Activated naive CD4-positive, alpha-beta T cell treated with anti-CD3 and anti-CD28 coated beads, Interleukin-2, amount 10 ng/mL, durations not matched to agents 7 days and 5 days (primary cell): ENCODE data around the gene STK32A.
"Not testable (repeated sequence)": the region's sequence is repeated elsewhere in the genome, so short reads cannot be mapped to it uniquely, and the experiment has no call there.

ENCODE experiments used
- CTCF ChIA-PET: fragments of 350-600 bp; sonication (Branson Sonifier 250); formaldehyde crosslinking; loops from one replicate; lab custom pipeline; 2021; ENCODE audit warnings: antibody characterized with exemption; lab: Charles Lee
- DNase-seq: peaks from one replicate; pipeline ENCODE4 v3.0.0-alpha.2; 2020
- H3K27ac Mint-ChIP-seq: one replicate; pipeline ENCODE4 v1.8.0; 2021; ENCODE audit warnings: mild to moderate bottlenecking, moderate library complexity, mixed read lengths
- H3K27me3 Mint-ChIP-seq: one replicate; pipeline ENCODE4 v1.8.0; 2021; ENCODE audit warnings: mild to moderate bottlenecking, mixed read lengths
- H3K36me3 Mint-ChIP-seq: one replicate; pipeline ENCODE4 v1.8.0; 2021; ENCODE audit warnings: mixed read lengths
- H3K4me1 Mint-ChIP-seq: one replicate; pipeline ENCODE4 v1.8.0; 2021; ENCODE audit warnings: mixed read lengths
- H3K4me3 Mint-ChIP-seq: one replicate; pipeline ENCODE4 v1.8.0; 2021; ENCODE audit warnings: mild to moderate bottlenecking, moderate library complexity, mixed read lengths
- H3K9me3 Mint-ChIP-seq: one replicate; pipeline ENCODE4 v1.8.0; 2021; ENCODE audit warnings: mixed read lengths

The STK32A gene

GRCh38 chr5:147225938-147226337 is 8.9 kb upstream of the STK32A start:
- Mint-ChIP-seq H3K36me3 (no peaks in the 10 kb centered on the region), H3K9me3 (peaks cover 4% of the 10 kb centered on the region), H3K4me3 (no peak overlapping the region), H3K27ac (no peak overlapping the region), H3K27me3 (no peaks in the 10 kb centered on the region), H3K4me1 (peaks cover 3% of the 10 kb centered on the region)
- DNase-seq, result no peak
- CTCF ChIA-PET, result no interaction called here

DNA sequence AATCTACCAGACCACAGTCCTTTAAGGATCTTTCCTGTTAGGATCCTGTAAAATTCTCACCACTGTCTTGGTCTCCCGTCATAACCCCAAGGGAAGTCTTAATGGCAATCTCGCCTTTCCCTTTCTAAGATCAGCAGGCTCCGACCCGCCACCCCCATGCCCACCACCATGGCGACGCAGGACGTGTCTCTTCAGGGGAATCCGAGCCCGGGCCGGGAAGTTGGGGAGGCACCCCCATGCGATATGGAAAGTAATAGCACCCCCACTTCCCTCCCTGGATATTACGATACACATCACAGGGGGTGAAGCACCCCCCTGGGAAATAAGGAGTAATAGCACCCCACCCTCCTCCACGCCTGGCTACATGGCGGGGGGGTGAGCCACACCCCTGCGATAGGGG is 8.3 kb upstream of the STK32A start:
- no peak for DNase-seq
- Mint-ChIP-seq H3K36me3 (no peaks in the 10 kb centered on the region), H3K27ac (no peak overlapping the region), H3K4me3 (no peak overlapping the region), H3K4me1 (peaks cover 3% of the 10 kb centered on the region), H3K27me3 (no peaks in the 10 kb centered on the region), H3K9me3 (peaks cover 4% of the 10 kb centered on the region)
- CTCF ChIA-PET, result no interaction called here

DNA sequence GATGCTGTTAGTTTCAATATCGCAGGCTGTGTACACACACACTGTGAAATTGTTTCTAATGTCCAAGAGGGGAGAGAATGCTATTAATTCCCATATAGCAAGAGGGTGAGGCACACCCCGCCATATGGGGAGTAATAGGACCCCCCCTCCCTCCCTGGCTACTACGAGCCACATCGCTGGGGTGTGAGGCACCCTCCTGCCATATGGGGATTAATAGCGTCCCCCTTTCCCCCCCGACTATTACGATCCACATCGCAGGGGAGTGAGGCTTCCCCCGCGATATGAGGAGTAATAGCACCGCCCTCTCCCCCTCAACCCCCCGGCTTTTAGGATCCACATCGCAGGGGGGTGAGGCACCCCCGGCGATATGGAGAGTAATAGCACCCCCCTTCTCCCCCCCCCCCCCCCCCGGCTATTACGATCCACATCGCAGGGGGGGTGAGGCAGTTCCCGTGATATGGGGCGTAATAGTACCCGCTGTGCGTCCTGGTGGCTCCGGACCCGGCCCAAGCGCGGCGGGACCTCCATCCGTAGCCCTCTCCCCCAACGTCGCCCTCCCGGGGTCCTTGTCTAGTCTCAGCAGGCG is 494 bp upstream of the STK32A start:
- Mint-ChIP-seq H3K27me3 (peaks cover 19% of the 10 kb centered on the region), H3K27ac (no peak overlapping the region), H3K36me3 (no peaks in the 10 kb centered on the region), H3K4me3 (no peak overlapping the region), H3K4me1 (no peaks in the 10 kb centered on the region), H3K9me3 (no peaks in the 10 kb centered on the region)
- CTCF ChIA-PET, result no interaction called here
- DNase-seq, result no peak

DNA sequence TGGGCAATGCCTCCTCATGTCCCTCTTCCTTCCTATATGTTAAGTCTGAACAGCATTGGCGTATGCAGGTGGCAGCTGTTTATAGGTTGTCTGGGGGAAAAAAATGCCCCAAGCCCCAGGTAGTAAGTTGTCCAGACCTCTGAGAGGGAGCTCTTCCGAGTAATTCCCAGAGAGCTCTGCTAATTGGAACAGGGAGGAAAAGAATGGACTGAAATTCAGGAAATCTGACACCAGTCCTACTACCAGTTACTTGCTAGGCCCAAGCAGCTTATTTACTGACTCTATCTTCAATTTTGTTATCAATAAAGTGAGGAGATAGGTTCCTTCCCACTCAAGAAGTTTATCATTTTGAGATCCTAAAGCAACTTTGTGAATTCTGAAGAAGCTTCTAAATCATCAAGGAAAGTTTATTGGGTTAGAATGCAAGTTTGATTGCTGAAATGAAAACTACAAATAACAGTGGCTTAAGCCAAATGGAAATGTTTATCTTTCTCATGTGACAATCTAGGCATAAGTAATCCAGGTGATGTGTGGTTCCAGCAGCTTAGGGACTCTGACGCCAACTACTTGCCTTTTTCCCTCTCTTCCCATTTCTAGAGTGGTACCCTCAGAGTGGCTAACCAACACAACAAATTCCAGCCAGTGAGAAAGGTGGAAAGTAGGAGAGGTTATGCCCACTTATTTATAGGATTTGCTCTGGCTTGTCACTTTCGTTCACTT is 5.6 kb downstream of the STK32A start:
- Mint-ChIP-seq H3K27me3 (peaks cover 4% of the 10 kb centered on the region), H3K36me3 (no peaks in the 10 kb centered on the region), H3K4me3 (no peak overlapping the region), H3K4me1 (no peaks in the 10 kb centered on the region), H3K27ac (no peak overlapping the region), H3K9me3 (no peaks in the 10 kb centered on the region)
- CTCF ChIA-PET, result no interaction called here
- DNase-seq, result no peak

DNA sequence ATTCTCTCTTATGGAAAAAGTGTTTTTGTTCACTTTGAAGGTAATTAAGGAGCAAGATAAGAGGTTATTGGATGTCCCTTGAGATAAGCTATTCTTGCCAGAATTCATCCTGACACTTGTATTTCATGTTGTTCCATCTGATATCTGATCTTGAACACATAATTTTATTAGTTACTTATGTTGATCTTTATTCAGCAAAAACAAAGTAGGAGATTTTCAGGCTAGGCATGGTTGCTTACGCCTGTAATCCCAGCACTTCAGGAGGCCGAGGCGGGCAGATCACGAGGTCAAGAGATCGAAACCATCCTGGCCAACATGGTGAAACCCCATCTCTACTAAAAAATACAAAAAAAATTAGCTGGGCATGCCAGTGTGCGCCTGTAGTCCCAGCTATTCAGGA is 8.4 kb downstream of the STK32A start:
- H3K27ac Mint-ChIP-seq, DNase-seq, CTCF ChIA-PET, H3K9me3 Mint-ChIP-seq, H3K36me3 Mint-ChIP-seq, H3K27me3 Mint-ChIP-seq, H3K4me1 Mint-ChIP-seq, H3K4me3 Mint-ChIP-seq: not testable (repeated sequence)

DNA sequence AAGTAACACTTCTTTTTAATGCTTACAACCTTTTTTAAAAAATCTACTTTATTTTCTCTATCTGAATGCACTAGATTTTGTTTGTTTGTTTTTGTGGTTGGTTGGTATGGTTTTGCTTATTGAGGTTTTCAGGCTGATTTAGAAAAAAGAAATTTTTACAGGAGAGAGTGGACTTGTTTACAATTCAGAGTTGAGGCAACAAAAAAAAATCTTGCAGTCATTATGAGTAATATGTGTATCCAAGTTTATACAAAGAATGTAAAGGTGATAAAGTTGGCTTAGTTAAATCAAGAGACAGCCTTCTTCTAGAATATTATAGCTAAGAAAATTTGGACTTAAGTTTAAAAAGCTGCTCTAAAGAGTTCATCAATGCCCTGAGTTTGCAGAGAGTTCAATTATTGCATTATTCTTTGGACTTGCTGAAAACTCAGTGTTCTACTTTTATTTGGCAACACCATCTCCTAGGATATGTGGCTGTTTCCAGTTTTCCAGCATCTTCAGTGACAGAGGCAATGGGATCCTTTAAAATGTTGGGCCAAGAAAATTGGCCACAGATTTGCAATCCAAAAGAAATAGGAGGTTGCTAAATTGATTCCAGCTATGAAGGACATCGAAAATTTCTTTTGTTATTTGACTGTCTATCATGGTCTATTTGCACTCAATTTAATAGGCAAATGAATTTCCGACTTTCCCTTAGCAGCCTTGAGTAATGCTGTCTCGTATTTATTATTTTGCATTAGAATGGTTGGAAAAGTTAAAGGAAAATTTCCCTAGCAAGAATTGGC is 10.7 kb downstream of the STK32A start:
- H3K27ac Mint-ChIP-seq, result no peak overlapping the region
- no peak overlapping the region for H3K4me3 Mint-ChIP-seq
- H3K4me1 Mint-ChIP-seq, result no peaks in the 10 kb centered on the region
- DNase-seq, result no peak
- H3K36me3 Mint-ChIP-seq, result no peaks in the 10 kb centered on the region
- H3K27me3 Mint-ChIP-seq, result no peaks in the 10 kb centered on the region
- CTCF ChIA-PET, result no interaction called here
- no peaks in the 10 kb centered on the region for H3K9me3 Mint-ChIP-seq

DNA sequence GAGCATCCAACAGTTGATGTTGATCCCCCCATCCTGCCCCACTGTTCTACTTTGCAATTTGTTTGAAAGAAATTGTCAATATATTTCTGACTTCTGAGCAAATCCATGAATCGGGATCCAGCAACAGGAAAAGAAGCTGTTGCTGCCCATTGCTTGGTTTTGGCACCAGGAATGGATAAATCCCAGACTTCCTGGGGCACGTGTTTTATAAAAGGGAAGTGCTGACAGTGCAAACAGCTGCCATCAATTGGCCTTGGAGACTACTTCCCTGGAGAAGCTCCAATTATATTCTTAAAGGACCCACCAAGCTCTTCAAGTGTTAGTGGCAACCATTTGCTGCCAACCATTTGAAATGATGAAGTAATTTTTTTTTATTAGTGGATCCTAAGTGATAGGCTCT is 13.7 kb downstream of the STK32A start:
- H3K36me3 Mint-ChIP-seq, result no peaks in the 10 kb centered on the region
- no peak for DNase-seq
- no peaks in the 10 kb centered on the region for H3K9me3 Mint-ChIP-seq
- H3K4me3 Mint-ChIP-seq, result no peak overlapping the region
- CTCF ChIA-PET, result no interaction called here
- no peaks in the 10 kb centered on the region for H3K4me1 Mint-ChIP-seq
- no peaks in the 10 kb centered on the region for H3K27me3 Mint-ChIP-seq
- no peak overlapping the region for H3K27ac Mint-ChIP-seq

DNA sequence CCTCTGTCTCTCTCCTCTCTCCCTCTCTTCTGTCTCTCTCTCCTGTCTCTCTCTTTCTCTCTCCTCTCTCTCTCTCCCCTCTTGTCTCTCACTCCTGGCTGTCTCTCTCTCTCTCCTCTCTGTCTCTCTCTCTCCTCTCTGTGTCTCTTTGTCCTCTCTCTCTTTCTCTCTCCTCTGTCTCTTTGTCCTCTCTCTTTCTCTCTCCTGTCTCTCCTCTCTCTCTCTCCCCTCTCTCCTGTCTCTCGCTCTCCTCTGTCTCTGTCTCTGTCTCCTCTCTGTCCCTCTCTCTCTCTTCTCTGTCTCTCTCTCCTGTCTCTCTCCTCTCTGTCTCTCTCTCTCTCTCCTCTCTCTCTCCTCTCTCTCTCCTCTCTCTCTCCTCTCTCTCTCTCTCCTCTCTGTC is 25.0 kb downstream of the STK32A start:
- Mint-ChIP-seq H3K4me3 (no peak overlapping the region), H3K27ac (no peak overlapping the region), H3K36me3 (no peaks in the 10 kb centered on the region), H3K9me3 (no peaks in the 10 kb centered on the region), H3K27me3 (peaks cover 7% of the 10 kb centered on the region), H3K4me1 (no peaks in the 10 kb centered on the region)
- CTCF ChIA-PET, result no interaction called here
- no peak for DNase-seq

DNA sequence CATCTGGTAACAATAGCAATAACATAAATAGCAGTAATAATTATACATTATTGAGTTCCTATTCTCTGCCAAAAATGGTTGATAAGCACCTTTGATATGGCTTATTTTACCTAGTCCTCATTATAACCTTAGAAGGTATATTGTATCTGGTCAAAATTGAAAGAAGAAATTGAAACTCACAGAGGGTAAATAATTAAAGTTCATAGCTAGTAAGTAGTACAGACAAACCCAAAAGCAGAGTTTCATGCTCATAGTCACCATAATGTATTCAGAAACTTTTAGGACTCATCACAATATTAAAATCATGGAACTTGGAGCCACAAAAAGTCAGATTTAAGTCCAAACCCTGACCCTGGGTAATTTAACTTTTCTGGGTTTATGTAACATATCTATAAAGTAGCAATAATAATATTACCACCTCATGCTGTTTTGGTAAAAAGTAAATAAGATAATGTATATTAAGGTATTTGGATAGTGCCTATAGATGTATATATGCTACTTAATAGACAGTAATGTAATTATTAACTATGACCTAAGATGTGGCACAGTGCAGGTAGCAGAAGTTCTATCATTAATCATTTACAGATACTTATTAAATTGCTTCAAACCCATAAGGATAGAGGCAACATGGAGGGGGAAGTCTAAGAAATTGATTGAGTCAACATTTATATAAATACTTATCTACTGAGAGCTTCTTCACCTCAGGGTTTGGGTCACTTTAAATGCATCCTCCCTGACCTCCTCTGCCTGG is 32.4 kb downstream of the STK32A start:
- no peak for DNase-seq
- H3K9me3 Mint-ChIP-seq, result no peaks in the 10 kb centered on the region
- H3K4me1 Mint-ChIP-seq, result no peaks in the 10 kb centered on the region
- H3K4me3 Mint-ChIP-seq, result no peak overlapping the region
- H3K27ac Mint-ChIP-seq, result no peak overlapping the region
- no peaks in the 10 kb centered on the region for H3K27me3 Mint-ChIP-seq
- no peaks in the 10 kb centered on the region for H3K36me3 Mint-ChIP-seq
- CTCF ChIA-PET, result no interaction called here

GRCh38 chr5:147276497-147276896 is 41.7 kb downstream of the STK32A start:
- Mint-ChIP-seq H3K4me3 (no peak overlapping the region), H3K27me3 (no peaks in the 10 kb centered on the region), H3K4me1 (no peaks in the 10 kb centered on the region), H3K27ac (no peak overlapping the region), H3K36me3 (no peaks in the 10 kb centered on the region), H3K9me3 (peaks cover 3% of the 10 kb centered on the region)
- CTCF ChIA-PET, result no interaction called here
- DNase-seq, result no peak

GRCh38 chr5:147286296-147286695 is 51.5 kb downstream of the STK32A start:
- no peak for DNase-seq
- Mint-ChIP-seq H3K36me3 (no peaks in the 10 kb centered on the region), H3K4me1 (no peaks in the 10 kb centered on the region), H3K27me3 (no peaks in the 10 kb centered on the region), H3K27ac (no peak overlapping the region), H3K9me3 (peaks cover 2% of the 10 kb centered on the region), H3K4me3 (no peak overlapping the region)
- CTCF ChIA-PET, result no interaction called here

DNA sequence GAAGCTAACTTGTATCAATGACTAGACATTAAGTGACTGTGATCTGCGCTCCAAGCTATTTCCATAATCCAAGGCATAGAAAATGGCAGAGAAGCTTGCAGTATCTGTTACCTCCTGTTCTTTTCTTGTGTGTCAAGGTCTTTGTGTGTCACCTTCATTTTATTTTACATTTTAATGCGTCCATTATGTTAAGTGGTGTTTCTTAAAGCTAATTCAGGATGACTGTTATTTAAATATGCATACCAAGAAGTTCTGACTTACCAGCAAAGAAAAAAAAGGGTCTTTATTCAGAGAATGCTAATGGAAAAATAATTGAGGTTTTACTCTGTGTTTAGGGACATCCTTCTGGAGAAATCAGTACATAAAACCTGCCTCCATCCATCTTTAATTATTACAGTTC is 52.3 kb downstream of the STK32A start:
- peaks cover 2% of the 10 kb centered on the region for H3K9me3 Mint-ChIP-seq
- H3K27me3 Mint-ChIP-seq, result no peaks in the 10 kb centered on the region
- H3K4me1 Mint-ChIP-seq, result no peaks in the 10 kb centered on the region
- no peak overlapping the region for H3K27ac Mint-ChIP-seq
- no peak overlapping the region for H3K4me3 Mint-ChIP-seq
- DNase-seq, result no peak
- H3K36me3 Mint-ChIP-seq, result no peaks in the 10 kb centered on the region
- CTCF ChIA-PET, result no interaction called here

DNA sequence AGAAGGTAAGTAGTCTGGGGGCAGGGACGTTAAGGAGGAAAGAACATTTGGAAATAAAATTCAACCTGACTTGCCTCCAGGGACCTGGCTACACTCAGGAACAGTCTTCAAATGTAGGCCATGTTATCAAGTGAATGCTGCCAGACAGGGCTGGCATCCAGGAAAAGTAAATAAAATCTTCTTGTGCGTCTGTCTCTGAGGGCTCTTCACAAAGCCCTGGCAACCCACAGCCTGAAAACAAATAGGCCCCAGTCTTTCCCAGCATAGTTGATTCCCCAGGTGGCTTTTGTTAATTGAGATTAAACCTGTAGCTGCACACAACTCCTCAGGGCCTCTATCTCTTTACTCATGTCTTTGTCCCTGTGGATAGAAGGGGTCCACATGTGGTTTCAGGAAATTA is 55.4 kb downstream of the STK32A start:
- Mint-ChIP-seq H3K4me3 (no peak overlapping the region), H3K27me3 (no peaks in the 10 kb centered on the region), H3K36me3 (no peaks in the 10 kb centered on the region), H3K27ac (no peak overlapping the region), H3K9me3 (no peaks in the 10 kb centered on the region), H3K4me1 (no peaks in the 10 kb centered on the region)
- no peak for DNase-seq
- CTCF ChIA-PET, result no interaction called here

GRCh38 chr5:147303251-147303650 is 68.4 kb downstream of the STK32A start:
- CTCF ChIA-PET, result no interaction called here
- no peaks in the 10 kb centered on the region for H3K27me3 Mint-ChIP-seq
- no peaks in the 10 kb centered on the region for H3K9me3 Mint-ChIP-seq
- H3K27ac Mint-ChIP-seq, result no peak overlapping the region
- H3K36me3 Mint-ChIP-seq, result no peaks in the 10 kb centered on the region
- no peaks in the 10 kb centered on the region for H3K4me1 Mint-ChIP-seq
- H3K4me3 Mint-ChIP-seq, result no peak overlapping the region
- DNase-seq, result no peak
